Sigmoid colon (tissue), 4 donors: Measurements from ENCODE around the gene ITPR1.

Experiments used
- EP300 ChIP-seq, 4 donors: sonication (generic); formaldehyde crosslinking; IDR thresholded peaks; one replicate each; pipeline ENCODE4 v1.6.1; 2017; ENCODE audit warnings: antibody characterized with exemption in 4 of 4
- POLR2A ChIP-seq, 2 donors: fragments of 450-650 bp; IDR thresholded peaks; one replicate each; pipeline ENCODE4 v1.6.1; 2016; ENCODE audit warnings: antibody characterized with exemption in 2 of 2, mild to moderate bottlenecking in 2 of 2, moderate library complexity in 2 of 2
- POLR2AphosphoS5 ChIP-seq, 4 donors: sonication (generic); formaldehyde crosslinking; IDR thresholded peaks; one replicate each; pipeline ENCODE4 v1.6.1; 2017; ENCODE audit warnings: antibody characterized with exemption in 4 of 4
- TF ChIP-seq, protein P1 (sequence below), 4 experiments: fragments of 450-650 bp in 3 of 4; fragments of 200-600 bp in 1 of 4; IDR thresholded peaks; one replicate each; pipeline ENCODE4 v1.5.1; 2016 to 2019; ENCODE audit warnings: antibody characterized with exemption in 4 of 4, mild to moderate bottlenecking in 3 of 4, moderate library complexity in 2 of 4

DNA sequence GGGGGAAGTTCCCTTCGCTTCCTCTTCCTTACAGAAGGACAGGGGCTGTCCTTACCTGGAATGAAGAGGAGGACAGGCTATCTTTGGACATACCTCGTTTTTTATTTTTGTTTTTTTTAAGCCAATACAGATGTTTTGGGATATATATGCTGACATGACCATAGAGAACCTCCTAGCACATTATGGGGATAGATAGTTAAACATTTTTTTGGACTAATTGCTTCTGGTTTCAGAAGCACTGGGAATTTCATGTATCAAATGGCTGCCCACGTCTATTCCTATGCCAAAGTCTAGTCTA, 247.9 kb downstream of the ITPR1 start:
- no peak for TF ChIP-seq POLR2AphosphoS5 (IDR thresholded peaks at IDR 0.05)
- no peak for TF ChIP-seq POLR2A (IDR thresholded peaks at IDR 0.05)
- TF ChIP-seq, protein P1, sequence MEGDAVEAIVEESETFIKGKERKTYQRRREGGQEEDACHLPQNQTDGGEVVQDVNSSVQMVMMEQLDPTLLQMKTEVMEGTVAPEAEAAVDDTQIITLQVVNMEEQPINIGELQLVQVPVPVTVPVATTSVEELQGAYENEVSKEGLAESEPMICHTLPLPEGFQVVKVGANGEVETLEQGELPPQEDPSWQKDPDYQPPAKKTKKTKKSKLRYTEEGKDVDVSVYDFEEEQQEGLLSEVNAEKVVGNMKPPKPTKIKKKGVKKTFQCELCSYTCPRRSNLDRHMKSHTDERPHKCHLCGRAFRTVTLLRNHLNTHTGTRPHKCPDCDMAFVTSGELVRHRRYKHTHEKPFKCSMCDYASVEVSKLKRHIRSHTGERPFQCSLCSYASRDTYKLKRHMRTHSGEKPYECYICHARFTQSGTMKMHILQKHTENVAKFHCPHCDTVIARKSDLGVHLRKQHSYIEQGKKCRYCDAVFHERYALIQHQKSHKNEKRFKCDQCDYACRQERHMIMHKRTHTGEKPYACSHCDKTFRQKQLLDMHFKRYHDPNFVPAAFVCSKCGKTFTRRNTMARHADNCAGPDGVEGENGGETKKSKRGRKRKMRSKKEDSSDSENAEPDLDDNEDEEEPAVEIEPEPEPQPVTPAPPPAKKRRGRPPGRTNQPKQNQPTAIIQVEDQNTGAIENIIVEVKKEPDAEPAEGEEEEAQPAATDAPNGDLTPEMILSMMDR (IDR thresholded peaks at IDR 0.05): no peak
- no peak for TF ChIP-seq EP300 (IDR thresholded peaks at IDR 0.05)
